ENCODE measurements around the gene SNX30.

SNX30 gene

GRCh38 chr9:112794731-112795130, 44.2 kb downstream of the SNX30 start:
- in situ Hi-C loops (cut with MboI; ENCODE audit: low sequenced_read_pairs, unreplicated experiment), result no loop called here

GRCh38 chr9:112795921-112796320, 45.4 kb downstream of the SNX30 start:
- TF ChIP-seq CTCF (IDR thresholded peaks at IDR 0.05; ENCODE audit: borderline replicate concordance, control extremely low read depth, extremely low read depth, insufficient read depth, missing control alignments), result no peak
- in situ Hi-C loops (cut with MboI; ENCODE audit: low sequenced_read_pairs, unreplicated experiment), result no loop called here
- DNase-seq (ENCODE audit: low spot score), result no peak

More at GRCh38 chr9:112794731-112795130, 44.2 kb downstream of the SNX30 start:
- no peak for TF ChIP-seq CTCF (IDR thresholded peaks at IDR 0.05; ENCODE audit: borderline replicate concordance, control extremely low read depth, extremely low read depth, insufficient read depth, missing control alignments)
- DNase-seq (ENCODE audit: low spot score), result no peak

- in situ Hi-C loops (cut with MboI; ENCODE audit: low sequenced_read_pairs, unreplicated experiment), result no loop called here
- TF ChIP-seq CTCF (IDR thresholded peaks at IDR 0.05; ENCODE audit: borderline replicate concordance, control extremely low read depth, extremely low read depth, insufficient read depth, missing control alignments), result no peak
- no peak for DNase-seq (ENCODE audit: low spot score)
Measured at GRCh38 chr9:112796485-112796884, 45.9 kb downstream of the SNX30 start.

GRCh38 chr9:112809351-112809848, 58.8 kb downstream of the SNX30 start:
- TF ChIP-seq CTCF (IDR thresholded peaks at IDR 0.05; ENCODE audit: borderline replicate concordance, control extremely low read depth, extremely low read depth, insufficient read depth, missing control alignments), result no peak
- in situ Hi-C loops (cut with MboI; ENCODE audit: low sequenced_read_pairs, unreplicated experiment), result no loop called here
- peak; percentile 84 for DNase-seq (ENCODE audit: low spot score)

- no peak for DNase-seq (ENCODE audit: low spot score)
- TF ChIP-seq CTCF (IDR thresholded peaks at IDR 0.05; ENCODE audit: borderline replicate concordance, control extremely low read depth, extremely low read depth, insufficient read depth, missing control alignments), result no peak
- in situ Hi-C loops (cut with MboI; ENCODE audit: low sequenced_read_pairs, unreplicated experiment), result loop anchor here (10.0 kb wide), 1 partner anchor 715 kb away; no protein-coding TSS in a partner anchor
Measured at GRCh38 chr9:112809906-112810305, 59.3 kb downstream of the SNX30 start.

GRCh38 chr9:112810696-112811490, 60.3 kb downstream of the SNX30 start:
- DNase-seq (ENCODE audit: low spot score), result no peak
- in situ Hi-C loops (cut with MboI; ENCODE audit: low sequenced_read_pairs, unreplicated experiment), result loop anchor here (10.0 kb wide), 1 partner anchor 716 kb away; no protein-coding TSS in a partner anchor
- TF ChIP-seq CTCF (IDR thresholded peaks at IDR 0.05; ENCODE audit: borderline replicate concordance, control extremely low read depth, extremely low read depth, insufficient read depth, missing control alignments), result no peak
